NCI-H2196 (cell line): ENCODE results near the gene SCCPDH.

Source experiments
- DNase-seq: peaks from one replicate; lab custom pipeline; 2025; ENCODE audit not compliant: unreplicated experiment; lab: John Stamatoyannopoulos, UW

The SCCPDH gene

DNA sequence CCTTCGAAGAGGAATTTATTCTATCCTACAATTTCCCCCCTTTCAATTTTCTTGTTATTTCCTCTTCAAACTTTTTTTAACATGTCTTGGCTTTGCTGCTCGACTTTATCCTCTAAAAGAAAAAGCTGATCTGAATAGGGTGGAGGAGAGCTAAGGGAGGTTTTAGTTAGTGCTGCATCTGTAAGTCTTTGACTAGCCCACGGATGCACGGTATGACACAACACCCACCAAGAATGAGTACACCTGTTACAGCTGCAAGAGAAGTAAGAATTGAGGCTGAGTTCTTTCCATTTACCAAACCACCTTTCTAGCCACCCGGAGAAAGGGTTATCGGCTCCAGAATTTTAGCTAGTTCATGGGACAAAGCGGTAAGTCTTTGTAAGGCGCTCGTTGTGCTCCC lies 23.8 kb downstream of the SCCPDH start:
- DNase-seq, result no peak

DNA sequence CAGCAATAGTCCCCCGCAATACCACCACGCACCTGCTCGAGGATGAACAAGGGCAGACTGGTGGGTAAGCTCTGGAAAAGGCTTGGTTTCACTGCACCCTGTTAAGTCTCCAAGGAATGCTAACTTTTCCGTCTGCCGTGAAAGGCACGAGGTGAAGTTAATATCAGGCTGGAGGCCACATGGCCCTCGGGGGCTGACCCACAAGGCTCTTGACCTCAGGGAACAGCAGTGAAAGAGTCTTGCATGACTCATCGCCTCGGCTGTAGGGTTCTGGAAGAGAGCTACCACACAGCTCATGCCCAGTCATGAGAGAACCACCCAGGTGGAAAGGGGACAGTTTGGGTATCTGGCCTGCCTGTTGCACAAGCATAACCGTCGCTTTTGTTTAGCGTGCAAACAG lies 24.7 kb downstream of the SCCPDH start:
- no peak for DNase-seq

DNA sequence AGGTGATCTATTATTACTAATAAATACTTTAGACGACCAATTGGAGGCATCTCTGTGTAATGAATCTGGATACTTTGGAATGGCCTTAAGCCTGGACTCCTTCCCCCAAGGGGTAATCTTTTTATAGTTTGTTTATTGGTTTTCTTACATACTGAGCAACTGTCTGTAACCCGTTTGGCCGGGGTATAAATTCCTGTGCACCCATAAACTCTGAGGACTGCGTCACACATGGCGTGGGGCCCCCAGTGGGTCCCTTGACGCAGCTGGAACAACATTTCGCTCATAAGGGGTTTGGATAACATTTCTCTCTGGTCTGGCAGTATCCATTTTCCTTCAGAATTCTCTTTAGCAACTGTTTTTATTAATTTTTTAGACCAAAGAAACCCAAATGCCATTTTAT lies 26.5 kb downstream of the SCCPDH start:
- no peak for DNase-seq

DNA sequence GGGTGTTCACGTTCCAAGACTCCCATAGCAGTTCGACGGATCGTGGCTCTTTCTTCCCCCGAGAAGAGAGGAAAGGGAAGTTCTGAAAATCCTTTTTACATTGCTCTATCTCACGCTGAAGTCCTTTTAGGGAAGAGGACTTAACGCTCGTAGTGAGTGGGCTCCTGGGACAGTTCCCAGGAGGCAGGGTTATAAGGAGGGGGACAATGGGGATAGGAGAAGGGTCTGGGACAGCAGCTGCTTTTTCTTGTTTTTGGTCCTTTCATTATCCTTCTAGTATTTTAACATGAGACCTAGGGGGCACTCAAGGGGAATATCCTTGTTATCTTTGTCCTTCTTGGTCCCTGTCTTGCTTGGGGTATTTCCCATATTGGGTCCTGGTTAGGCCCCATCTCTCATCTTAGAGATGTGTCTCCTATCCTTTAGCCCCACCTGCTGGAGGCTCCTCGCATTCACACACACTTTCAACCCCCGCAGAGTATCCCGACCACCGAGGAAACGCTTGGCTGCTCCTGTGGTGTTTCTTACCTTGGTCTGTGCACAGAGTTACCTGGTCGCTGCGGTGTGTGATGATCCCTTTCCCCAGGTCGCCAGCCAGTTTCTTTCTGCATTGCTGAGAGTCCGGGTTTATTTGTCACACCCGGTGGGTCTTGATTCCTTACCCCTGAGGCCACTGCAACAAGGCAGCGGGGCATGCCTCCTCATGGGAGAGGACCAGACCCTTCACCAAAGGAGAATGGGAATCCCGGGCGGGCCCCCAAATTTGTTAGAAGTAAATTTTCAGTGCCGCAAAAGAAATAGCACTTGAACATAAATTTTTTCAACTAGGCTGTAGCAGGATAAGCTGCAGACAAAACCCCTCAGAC lies 29.7 kb downstream of the SCCPDH start:
- peak; percentile 24 for DNase-seq

DNA sequence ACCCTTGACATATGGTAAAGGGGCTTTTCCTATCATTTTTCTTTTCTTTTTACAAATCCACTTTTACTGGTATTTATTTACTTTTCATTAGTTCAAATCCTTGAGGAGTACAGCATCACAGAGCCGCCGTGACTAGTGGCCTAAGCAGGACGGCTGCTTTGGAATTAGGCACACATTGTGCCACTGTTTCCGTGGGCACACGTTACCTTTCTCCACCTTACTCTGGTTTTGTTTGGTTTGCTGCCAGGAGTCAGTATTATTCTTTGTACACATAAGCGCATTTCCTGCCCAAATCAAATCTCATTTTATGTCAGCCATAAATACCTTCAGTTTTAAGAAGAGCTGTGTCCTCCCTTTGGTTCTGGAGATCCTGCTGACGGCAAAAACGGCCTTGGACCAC lies 31.2 kb downstream of the SCCPDH start:
- DNase-seq, result no peak

DNA sequence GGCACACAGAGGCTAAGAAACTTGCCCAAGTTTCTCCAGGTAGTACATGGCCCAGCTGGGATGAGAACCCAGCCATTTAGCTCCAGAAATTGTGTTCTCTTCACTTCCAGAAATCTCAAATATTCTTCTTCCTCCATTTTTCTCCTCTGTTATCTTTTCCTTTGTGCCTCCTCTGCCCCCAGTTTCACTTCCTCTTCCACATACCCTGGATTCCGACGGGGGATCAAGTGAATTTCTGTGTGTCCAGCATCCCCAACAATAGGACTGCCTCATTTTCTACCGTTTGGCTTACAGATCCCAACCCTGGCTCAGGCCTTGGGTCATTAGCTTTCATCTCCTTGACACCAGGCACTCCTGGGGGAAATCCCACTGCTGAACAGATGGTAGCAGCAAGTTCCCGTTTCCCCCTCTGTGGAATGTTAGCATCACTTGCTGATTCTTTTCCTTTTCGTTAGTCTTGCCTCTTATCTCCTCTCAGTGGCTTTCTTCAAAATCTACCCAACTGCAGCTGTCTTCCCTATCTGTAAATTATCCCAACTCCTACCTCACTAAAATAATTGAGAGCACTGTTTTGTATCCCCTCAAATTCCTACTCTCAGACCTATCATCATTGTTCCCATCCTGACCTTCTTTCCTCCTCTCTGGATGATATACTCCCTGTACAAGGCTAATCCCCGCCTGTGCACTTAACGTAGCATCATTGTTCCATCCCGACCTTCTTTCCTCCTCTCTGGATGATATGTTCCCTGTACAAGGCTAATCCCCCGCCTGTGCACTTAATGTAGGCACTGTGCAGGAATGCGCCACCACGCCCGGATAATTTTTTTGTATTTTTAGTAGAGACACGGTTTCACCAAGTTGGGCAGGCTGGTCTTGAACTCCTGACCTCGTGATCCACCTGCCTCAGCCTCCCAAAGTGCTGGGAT lies 36.5 kb downstream of the SCCPDH start:
- DNase-seq, result no peak

DNA sequence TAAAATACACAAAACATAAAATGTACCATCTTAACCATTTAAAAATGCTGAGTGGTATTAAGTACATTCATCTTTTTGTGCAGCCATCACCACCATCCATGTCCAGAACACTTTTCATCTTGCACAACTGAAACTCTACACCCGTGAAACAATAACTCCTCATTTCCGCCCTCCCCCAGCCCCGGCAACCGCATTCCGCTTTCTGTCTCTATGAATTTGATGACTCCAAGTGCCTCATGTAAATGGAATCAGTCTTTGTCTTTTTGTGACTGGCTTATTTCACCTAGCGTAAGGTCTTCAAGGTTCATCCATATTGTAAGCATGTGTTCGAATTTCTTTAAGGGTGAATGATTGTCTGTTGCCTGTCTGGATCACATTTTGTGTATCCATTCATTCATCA lies 37.2 kb downstream of the SCCPDH start:
- no peak for DNase-seq

DNA sequence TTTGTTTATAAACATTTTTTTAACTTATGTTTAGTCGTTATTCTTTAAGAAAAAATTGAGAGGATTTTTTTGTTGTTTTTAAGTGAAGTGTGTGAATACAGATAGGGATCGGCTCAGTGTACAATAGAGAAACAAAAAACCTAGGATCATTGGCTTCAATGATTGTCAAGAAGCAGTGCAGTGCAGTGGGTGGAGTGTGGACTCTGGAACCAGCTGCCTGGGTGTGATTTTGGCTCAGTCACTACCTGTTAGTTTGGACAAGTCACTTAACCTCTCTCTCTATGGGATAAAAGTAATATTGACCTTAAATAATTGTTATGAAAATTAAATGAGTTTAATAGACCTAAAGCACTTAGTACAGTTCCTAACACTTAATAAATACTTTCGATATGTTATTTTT lies 41.3 kb downstream of the SCCPDH start:
- no peak for DNase-seq

DNA sequence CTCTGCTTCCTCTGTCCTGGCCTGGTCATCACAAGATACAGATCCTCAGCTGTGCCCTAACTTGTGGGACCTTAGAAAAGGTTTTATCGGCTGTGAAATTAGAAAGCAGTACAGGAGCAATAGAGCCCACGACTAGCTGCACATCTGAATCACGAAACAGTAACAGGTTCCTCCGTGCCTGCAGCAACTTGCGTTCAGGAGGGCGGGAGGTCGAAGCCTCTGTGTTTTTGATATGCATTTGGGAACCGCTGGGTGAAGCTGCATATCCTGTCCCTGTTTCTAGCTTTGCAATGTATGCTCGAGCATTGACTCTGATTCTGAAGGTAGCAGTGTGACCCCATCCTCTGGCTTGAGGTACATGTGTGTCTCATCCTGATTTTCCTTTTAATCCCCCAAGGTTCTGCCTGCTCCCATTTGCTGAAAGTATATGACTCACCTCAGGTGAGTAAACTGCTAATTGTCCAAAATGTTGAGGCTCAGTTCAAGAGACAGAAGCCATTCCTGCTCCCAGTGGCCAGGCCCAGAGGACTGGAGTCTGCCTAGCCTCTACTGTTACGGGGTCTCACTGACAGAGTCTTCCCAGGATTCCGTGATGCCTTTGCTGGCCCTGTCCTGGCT lies 44.3 kb downstream of the SCCPDH start:
- DNase-seq, result no peak

DNA sequence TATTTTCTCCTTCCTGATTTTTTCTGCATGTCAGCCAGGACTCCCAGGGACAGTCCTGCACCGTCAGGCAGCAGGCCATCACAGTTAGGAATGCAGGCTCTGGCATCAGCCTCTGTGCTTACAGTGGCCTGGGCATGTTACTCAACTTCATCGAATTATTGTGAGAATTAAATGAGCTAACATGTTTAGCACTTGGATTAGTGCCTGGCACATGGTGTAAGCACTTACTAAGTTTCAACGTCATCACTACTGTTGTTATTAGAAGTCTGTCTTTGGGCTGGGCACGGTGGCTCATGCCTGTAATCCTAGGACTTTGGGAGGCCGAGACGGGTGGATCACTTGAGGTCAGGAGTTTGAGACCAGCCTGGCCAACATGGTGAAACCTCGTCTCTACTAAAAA lies 45.1 kb downstream of the SCCPDH start:
- no peak for DNase-seq

DNA sequence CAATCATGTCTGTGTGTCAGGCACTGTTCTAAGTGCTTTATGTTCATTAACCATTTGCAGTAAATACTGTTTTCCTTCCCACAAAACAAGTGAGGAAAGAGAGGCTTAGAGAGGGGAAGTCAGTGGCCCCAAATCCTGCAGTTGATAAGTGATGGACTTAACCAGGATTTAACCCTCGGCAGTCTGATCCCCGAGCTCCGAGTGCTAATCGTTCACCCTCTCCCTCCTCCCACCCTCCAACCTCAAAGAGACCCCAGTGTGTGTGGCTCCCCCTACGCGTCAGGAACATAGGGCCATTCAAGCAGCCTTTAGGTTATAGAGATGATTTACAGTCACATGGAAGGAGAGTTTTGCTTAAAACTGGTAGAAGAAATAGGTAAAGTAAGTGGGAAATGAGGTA lies 47.2 kb downstream of the SCCPDH start:
- DNase-seq, result no peak

DNA sequence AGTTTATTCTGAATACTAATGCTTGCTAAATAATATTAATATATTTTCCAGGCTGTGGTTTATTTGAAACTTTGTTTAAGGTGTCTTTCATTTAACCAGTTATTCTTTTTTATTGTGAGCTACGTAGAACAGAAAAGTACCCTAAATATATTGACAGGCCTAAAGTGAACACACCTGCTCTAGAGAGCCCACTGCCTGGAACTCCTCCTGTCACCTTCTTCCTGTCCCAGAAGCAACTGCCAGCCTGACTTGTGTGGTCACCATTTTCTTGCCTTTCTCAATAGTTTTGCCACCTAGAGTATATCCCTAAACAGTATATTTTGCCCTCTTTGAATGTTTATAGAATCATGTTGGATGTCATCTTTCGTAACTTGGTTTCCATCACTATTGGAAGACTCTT lies 48.5 kb downstream of the SCCPDH start:
- no peak for DNase-seq

DNA sequence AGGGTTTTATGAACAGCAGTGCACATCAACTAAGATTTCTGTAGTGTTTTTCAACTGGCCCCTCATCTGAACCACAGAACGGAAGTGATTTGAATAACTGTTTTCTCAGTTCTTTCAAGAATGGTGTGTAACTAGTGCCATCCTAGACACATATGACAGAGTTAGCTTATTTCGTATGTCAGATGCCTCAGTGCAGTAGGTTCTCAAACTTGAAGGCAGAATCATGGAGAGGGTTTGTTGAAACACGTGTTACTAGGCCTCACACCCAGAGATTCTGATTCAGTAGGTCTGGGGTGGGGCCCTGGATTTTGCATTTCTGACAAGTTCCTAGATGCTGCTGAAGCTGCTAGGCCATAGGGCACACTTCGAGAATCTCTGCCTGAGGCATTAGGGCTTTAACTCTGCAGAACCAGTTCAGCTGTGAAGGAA lies 49.0 kb downstream of the SCCPDH start:
- no peak for DNase-seq

DNA sequence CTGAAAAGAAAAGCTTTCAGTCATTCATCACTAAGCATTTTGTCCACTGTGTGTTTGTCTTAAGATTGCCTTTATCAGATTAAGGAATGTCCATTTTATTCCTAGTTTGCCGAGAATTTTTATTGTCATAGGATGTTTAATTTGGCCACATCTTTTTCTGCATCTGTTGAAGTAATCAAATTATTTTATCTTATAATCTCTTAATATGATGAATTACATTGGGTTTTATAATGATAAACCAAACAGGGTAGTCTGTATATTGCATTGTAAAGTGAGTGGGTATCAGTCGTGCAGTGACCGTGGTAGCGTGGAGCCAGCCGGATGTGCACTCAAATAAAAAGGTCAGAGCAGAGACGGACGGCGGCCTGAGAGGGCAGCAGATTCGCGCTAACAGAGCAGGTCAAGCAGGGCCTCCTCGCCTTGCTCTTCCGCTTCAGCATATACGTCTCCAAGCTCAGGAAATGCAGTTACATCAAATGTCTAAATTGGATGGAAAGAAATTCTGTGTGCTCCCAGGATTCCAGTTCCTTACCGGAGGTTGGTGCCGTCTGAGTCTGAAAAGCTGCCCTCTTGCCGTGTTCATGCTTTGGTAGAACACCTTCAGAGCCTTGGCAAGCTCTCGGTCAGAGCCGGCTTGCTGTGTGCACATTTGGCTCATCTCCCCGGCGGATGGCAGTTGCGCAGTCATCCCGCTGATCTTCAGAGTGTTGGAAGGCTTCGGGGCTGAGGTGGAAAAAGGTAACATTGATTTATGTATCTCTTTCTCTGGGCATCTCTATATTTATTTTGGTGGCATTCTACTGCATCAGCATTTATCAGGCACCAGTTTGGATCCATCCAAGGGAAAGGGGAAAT lies 51.5 kb downstream of the SCCPDH start:
- DNase-seq, result no peak

DNA sequence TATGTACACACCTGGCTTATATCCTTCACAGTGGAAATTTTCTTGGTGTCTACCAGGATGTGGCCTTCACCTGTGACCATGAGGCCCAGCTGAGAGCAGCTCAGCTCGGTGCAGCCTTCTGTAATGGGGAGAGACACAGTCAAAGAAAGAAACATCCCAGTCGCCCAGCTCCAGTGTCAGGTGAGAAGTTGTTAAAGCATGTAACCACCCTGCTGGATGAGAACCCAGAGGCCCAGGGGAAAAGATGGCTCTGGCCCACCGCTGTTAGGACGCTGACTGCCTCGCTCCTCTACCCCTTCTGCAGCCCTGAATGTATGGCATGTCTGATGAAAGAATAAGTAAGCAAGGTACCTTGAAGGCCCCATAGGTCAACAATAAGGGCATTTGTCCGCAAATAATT lies 52.7 kb downstream of the SCCPDH start:
- no peak for DNase-seq

DNA sequence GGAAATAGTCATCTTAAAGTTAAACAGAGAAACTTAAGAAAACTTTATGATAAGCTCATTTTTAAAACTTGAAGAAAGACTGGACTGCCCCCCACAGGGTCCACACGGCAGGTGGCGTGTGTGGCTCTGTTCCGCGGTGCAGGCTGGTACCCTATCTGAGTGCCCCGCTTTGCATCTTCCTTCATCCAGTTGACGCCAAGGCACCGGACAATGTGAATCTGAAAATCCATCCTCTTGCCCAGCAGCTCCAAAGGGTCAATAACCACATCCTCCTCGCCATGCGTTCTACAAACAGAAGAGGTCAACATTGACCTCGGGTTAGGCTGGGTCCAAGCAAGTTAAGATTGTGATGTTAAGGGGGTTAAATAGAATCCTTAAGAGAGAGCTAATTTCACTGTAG lies 54.5 kb downstream of the SCCPDH start:
- no peak for DNase-seq

DNA sequence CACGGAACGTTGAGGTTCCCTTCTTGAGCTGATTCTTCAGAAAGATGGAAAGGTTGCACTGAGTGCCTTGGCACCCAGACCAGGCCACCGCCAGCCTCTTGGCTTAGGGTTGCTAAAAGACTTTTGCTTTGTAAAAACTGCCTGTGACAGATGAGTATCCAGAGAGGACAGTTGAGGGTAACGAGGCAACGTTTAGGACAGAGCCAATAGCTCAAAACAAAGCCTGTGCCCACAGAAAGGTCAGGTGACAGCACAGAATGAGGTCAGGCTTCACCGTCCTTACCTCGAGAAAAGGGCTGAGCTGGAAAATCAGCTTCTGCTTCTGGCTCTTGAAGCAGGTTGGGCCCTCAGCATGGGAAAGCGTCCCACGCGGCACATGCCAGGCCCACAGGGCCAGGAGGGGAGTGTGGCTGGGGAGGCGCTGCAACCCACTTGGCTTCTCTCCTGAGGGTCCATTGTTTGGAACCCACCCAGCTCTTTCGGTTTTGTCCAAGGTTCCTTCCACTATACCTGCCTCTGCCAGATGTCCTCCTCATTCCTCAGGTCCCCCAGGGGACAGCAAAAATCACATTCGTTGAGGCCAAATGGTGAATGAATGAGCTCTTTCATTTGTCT lies 55.5 kb downstream of the SCCPDH start:
- DNase-seq, result no peak

DNA sequence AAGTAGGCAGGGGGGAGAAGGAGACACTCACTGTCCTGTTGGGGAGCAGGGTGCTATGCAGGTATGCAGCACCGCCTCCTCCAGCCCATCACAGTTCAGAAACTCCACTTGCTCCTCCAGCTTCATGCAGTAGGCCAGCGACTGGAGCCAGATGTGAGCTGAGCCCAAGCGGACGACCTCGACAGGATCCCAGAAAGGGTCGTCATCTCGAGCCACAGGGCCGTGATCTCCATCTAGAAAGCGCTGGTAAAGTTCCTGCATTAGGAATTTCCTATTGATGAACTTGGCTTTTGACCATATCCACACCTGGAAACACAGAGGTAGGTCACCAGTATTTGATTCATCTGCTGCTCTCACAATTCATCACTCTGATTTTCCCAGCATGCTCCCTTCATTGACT lies 56.1 kb downstream of the SCCPDH start:
- DNase-seq, result no peak

DNA sequence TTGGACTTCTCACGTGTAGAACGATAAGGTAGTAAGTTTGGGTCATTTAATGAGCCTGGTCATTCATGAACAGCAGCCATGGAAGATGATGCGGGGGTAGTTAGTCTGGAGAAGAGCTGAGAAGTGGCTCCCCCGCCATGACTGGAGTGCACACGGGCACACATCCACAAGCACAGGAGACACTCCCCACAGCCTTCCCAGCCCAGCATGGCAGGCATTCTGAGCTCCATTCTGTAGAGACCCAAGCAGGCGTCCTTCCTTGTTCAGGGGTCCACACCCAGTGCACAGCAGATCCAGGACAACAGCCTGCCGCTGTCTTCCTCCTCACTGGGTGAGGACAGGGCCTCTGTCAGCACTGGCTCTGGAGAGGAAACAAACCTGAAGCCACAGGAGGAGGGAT lies 57.0 kb downstream of the SCCPDH start:
- no peak for DNase-seq
